Loucy (cell line): ENCODE results near the gene ASCC1.

Experiments
- H2AFZ ChIP-seq: fragments of 200-600 bp; sonication (generic); 2 replicates; pipeline ENCODE4 v1.6.0; 2016; ENCODE audit warnings: antibody characterized with exemption, mild to moderate bottlenecking, low read length, moderate library complexity
- H3F3A ChIP-seq: fragments of 200-600 bp; 2 replicates; pipeline ENCODE4 v1.6.0; 2016; ENCODE audit warnings: antibody characterized with exemption, low read depth, mild to moderate bottlenecking
- H3K27me3 ChIP-seq: fragments of 200-600 bp; sonication (generic); 2 replicates; pipeline ENCODE4 v1.6.1; 2014; ENCODE audit warnings: low read length, mild to moderate bottlenecking; ENCODE audit not compliant: insufficient read depth, poor library complexity, severe bottlenecking
- H3K36me3 ChIP-seq: fragments of 200-600 bp; sonication (generic); 2 replicates; pipeline ENCODE4 v1.6.1; 2016; ENCODE audit warnings: low read length; ENCODE audit not compliant: insufficient read depth
- H3K4me1 ChIP-seq: fragments of 200-600 bp; sonication (generic); 2 replicates; pipeline ENCODE4 v1.5.1; 2014; ENCODE audit warnings: low read length, mild to moderate bottlenecking; ENCODE audit not compliant: insufficient read depth, poor library complexity, severe bottlenecking
- H3K4me2 ChIP-seq: fragments of 200-600 bp; sonication (generic); 2 replicates; pipeline ENCODE4 v1.6.0; 2014; ENCODE audit warnings: antibody characterized with exemption, low read length, low read depth, mild to moderate bottlenecking; ENCODE audit not compliant: poor library complexity, severe bottlenecking
- H3K4me3 ChIP-seq: fragments of 200-600 bp; sonication (generic); 2 replicates; pipeline ENCODE4 v1.5.1; 2014; ENCODE audit warnings: low read length, mild to moderate bottlenecking, mixed read lengths; ENCODE audit not compliant: poor library complexity, severe bottlenecking
- H3K79me2 ChIP-seq: fragments of 200-600 bp; sonication (generic); 2 replicates; pipeline ENCODE4 v1.6.1; 2014; ENCODE audit warnings: low read length; ENCODE audit not compliant: insufficient read depth
- H3K9ac ChIP-seq: fragments of 200-600 bp; sonication (generic); 2 replicates; pipeline ENCODE4 v1.6.0; 2014; ENCODE audit warnings: mild to moderate bottlenecking, low read depth, low read length, moderate library complexity; ENCODE audit not compliant: poor library complexity, severe bottlenecking
- H3K9me2 ChIP-seq: fragments of 200-600 bp; sonication (generic); replicated peaks from 2 replicates; pipeline ENCODE4 v1.6.1; 2016; ENCODE audit warnings: low read depth, low read length, mixed read lengths
- H3K9me3 ChIP-seq: fragments of 200-600 bp; sonication (generic); 2 replicates; pipeline ENCODE4 v1.6.1; 2014; ENCODE audit warnings: mild to moderate bottlenecking, antibody characterized with exemption, low read length, low read depth; ENCODE audit not compliant: insufficient read depth
- H4K20me1 ChIP-seq: fragments of 200-600 bp; sonication (generic); 2 replicates; pipeline ENCODE4 v1.6.0; 2014; ENCODE audit warnings: antibody characterized with exemption, low read length, mild to moderate bottlenecking; ENCODE audit not compliant: insufficient read depth, poor library complexity, severe bottlenecking
- EZH2phosphoT487 ChIP-seq: fragments of 200-600 bp; IDR thresholded peaks from 2 replicates; pipeline ENCODE4 v1.6.1; 2018; ENCODE audit warnings: antibody characterized with exemption, mild to moderate bottlenecking, moderate library complexity, borderline replicate concordance
- TF ChIP-seq, protein P1 (sequence below): fragments of 200-600 bp; sonication (generic); conservative IDR thresholded peaks from 2 replicates; pipeline ENCODE4 v1.5.1; 2014; ENCODE audit warnings: mild to moderate bottlenecking, antibody characterized with exemption, low read length

ASCC1 gene

DNA sequence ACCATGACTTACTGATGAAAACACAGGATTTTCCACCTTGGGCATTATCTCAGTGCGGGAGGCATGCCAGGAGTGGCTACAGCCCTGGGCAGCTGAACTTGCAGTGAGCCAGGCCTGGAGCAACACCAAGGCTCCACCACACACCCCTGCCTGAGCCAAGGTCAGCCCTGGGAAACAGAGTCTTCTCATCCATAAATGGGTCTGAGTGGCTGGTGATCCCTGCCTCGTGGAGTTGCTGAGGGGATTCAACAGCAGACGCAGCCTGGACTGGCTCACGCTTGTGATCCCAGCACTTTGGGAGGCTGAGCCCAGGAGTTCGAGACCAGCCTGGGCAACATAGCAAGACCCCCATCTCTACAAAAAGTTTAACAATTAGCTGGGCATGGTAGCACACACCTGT is 160.0 kb downstream of the ASCC1 start:
- no peaks in the 10 kb centered on the region for H3F3A ChIP-seq
- no peaks in the 10 kb centered on the region for H3K9me3 ChIP-seq
- H3K27me3 ChIP-seq = no peaks in the 10 kb centered on the region
- no peaks in the 10 kb centered on the region for H3K4me1 ChIP-seq
- H3K9ac ChIP-seq = no peak overlapping the region
- no peaks in the 10 kb centered on the region for H3K9me2 ChIP-seq
- H3K79me2 ChIP-seq = no peaks in the 10 kb centered on the region
- H4K20me1 ChIP-seq = no peaks in the 10 kb centered on the region
- H3K4me3 ChIP-seq = no peak overlapping the region
- H2AFZ ChIP-seq = no peak overlapping the region
- no peaks in the 10 kb centered on the region for H3K36me3 ChIP-seq
- TF ChIP-seq, protein P1, sequence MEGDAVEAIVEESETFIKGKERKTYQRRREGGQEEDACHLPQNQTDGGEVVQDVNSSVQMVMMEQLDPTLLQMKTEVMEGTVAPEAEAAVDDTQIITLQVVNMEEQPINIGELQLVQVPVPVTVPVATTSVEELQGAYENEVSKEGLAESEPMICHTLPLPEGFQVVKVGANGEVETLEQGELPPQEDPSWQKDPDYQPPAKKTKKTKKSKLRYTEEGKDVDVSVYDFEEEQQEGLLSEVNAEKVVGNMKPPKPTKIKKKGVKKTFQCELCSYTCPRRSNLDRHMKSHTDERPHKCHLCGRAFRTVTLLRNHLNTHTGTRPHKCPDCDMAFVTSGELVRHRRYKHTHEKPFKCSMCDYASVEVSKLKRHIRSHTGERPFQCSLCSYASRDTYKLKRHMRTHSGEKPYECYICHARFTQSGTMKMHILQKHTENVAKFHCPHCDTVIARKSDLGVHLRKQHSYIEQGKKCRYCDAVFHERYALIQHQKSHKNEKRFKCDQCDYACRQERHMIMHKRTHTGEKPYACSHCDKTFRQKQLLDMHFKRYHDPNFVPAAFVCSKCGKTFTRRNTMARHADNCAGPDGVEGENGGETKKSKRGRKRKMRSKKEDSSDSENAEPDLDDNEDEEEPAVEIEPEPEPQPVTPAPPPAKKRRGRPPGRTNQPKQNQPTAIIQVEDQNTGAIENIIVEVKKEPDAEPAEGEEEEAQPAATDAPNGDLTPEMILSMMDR = no peak
- no peak for TF ChIP-seq EZH2phosphoT487
- H3K4me2 ChIP-seq = no peak overlapping the region

DNA sequence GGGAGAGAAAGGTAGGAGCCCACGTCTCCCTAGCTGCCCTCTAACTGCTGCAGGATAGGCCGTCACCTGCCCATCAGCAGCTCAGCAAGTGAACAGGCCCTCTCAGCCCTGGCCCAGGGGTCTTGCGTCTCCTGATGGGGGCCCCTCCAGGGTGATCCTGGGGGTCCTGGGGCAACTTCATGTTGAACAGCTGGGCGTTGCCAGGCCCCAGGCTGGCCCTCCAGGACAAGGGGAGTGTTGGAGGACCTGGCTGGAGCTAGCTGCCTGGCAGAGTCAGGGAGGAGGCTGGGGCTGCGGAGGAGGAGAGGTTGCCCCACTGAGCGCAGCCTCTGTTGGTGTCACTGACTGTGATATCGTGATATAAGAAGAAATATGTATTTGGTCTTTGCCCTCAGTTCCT is 162.4 kb downstream of the ASCC1 start:
- Histone ChIP-seq H3K9ac (no peak overlapping the region), H3K9me2 (no peaks in the 10 kb centered on the region), H3K36me3 (no peaks in the 10 kb centered on the region), H3K4me3 (no peak overlapping the region), H3K9me3 (no peaks in the 10 kb centered on the region), H3K79me2 (no peaks in the 10 kb centered on the region), H3F3A (no peaks in the 10 kb centered on the region), H3K27me3 (no peaks in the 10 kb centered on the region), H4K20me1 (no peaks in the 10 kb centered on the region), H3K4me2 (no peak overlapping the region), H3K4me1 (no peaks in the 10 kb centered on the region), H2AFZ (no peak overlapping the region)
- TF ChIP-seq, protein P1 = no peak
- no peak for TF ChIP-seq EZH2phosphoT487

DNA sequence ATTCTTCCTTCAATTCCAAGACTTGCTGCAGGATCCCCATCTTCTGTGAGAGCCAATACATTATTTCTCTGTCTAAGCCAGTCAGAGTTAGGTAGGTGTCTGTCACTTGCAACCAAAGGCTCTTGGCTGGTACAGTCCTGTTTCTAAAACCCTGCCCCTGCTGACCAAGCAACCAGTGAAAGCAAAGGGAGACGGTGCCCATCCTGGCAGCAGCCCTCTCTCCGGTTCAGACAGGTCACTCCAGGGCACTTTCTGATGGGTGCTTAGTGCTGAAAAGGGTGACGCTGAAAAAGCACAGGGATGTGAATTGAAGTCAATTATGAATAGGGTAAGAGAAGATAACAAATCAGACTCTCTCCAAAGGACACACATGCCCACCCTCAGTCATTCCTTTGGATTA is 165.2 kb downstream of the ASCC1 start:
- Histone ChIP-seq H3K4me1 (no peaks in the 10 kb centered on the region), H3K4me2 (no peak overlapping the region), H3K79me2 (no peaks in the 10 kb centered on the region), H3K9me3 (no peaks in the 10 kb centered on the region), H3K4me3 (no peak overlapping the region), H4K20me1 (no peaks in the 10 kb centered on the region), H2AFZ (no peak overlapping the region), H3K9me2 (no peaks in the 10 kb centered on the region), H3K27me3 (no peaks in the 10 kb centered on the region), H3K9ac (no peak overlapping the region), H3F3A (no peaks in the 10 kb centered on the region), H3K36me3 (no peaks in the 10 kb centered on the region)
- no peak for TF ChIP-seq EZH2phosphoT487
- TF ChIP-seq, protein P1 = no peak
